Activated T-cell treated with anti-CD3 and anti-CD28 coated beads, Interleukin-2, amount 50 U/mL, for 1 hour (primary cell): Measurements from ENCODE around the gene RAD21L1.
"Not testable (repeated sequence)": the region's sequence is repeated elsewhere in the genome, so short reads cannot be mapped to it uniquely, and the experiment has no call there.

ENCODE experiments used
- DNase-seq: peaks from one replicate; pipeline ENCODE4 v3.0.0-alpha.2; 2020

The RAD21L1 gene

GRCh38 chr20:1199964-1200363, 25.9 kb upstream of the RAD21L1 start:
- DNase-seq: no peak

GRCh38 chr20:1202762-1203504, 22.9 kb upstream of the RAD21L1 start, which contains the start of gene C20orf202:
Gene C20orf202, plus strand, starts transcription at chr20:1203454. Its CDS starts 132 bp downstream, at chr20:1203586.
- DNase-seq: no peak

- DNase-seq: no peak
These were observed 22.2 kb upstream of the RAD21L1 start for GRCh38 chr20:1203630-1204029.

- no peak for DNase-seq
These were observed 21.7 kb upstream of the RAD21L1 start for GRCh38 chr20:1204113-1204512.

GRCh38 chr20:1204576-1204975, 21.3 kb upstream of the RAD21L1 start:
- no peak for DNase-seq

GRCh38 chr20:1205802-1206201, 20.0 kb upstream of the RAD21L1 start:
- DNase-seq: no peak

- no peak for DNase-seq
These were observed 19.3 kb upstream of the RAD21L1 start for GRCh38 chr20:1206366-1207148.

- DNase-seq: no peak
These were observed 18.5 kb upstream of the RAD21L1 start for GRCh38 chr20:1207293-1207878.

GRCh38 chr20:1209447-1210387, 16.1 kb upstream of the RAD21L1 start:
- no peak for DNase-seq

GRCh38 chr20:1210501-1210900, 15.3 kb upstream of the RAD21L1 start:
- no peak for DNase-seq

GRCh38 chr20:1212023-1212422, 13.8 kb upstream of the RAD21L1 start:
- no peak for DNase-seq

GRCh38 chr20:1212607-1213396, 13.0 kb upstream of the RAD21L1 start:
- DNase-seq: peak; percentile 65

GRCh38 chr20:1214838-1215261, 11.0 kb upstream of the RAD21L1 start:
- DNase-seq: no peak

GRCh38 chr20:1215386-1216170, 10.3 kb upstream of the RAD21L1 start:
- DNase-seq: no peak

GRCh38 chr20:1216527-1217427, 9.1 kb upstream of the RAD21L1 start:
- DNase-seq: not testable (repeated sequence)

- not testable (repeated sequence) for DNase-seq
These were observed 3.1 kb upstream of the RAD21L1 start for GRCh38 chr20:1222750-1223149.

- DNase-seq: no peak
These were observed 1.5 kb upstream of the RAD21L1 start for GRCh38 chr20:1224205-1224890.

GRCh38 chr20:1225263-1225782, 521 bp upstream of the RAD21L1 start:
- no peak for DNase-seq

GRCh38 chr20:1229541-1229940, 3.7 kb downstream of the RAD21L1 start:
- DNase-seq: no peak
